GM23248 (cell line): ENCODE results near the gene PTPRT. TPM values are rescaled to one million over a fixed set of nuclear protein-coding genes. Genes with fewer than 3 reads are reported as not detected.

Experiments
- DNase-seq: peaks from one replicate; pipeline ENCODE4 v3.0.0-alpha.2; 2015
- H2AFZ ChIP-seq: fragments of 200-600 bp; sonication (generic); 2 replicates; pipeline ENCODE4 v1.6.1; 2016; ENCODE audit warnings: antibody characterized with exemption
- H3F3A ChIP-seq: fragments of 200-600 bp; sonication (generic); 2 replicates; pipeline ENCODE4 v1.6.1; 2016; ENCODE audit warnings: mild to moderate bottlenecking, antibody characterized with exemption, mixed run types; ENCODE audit not compliant: insufficient read depth
- H3K27ac ChIP-seq: fragments of 200-600 bp; sonication (generic); 2 replicates; pipeline ENCODE4 v1.5.1; 2016; ENCODE audit warnings: mild to moderate bottlenecking
- H3K27me3 ChIP-seq: fragments of 200-600 bp; sonication (generic); replicated peaks from 2 replicates; pipeline ENCODE4 v1.6.1; 2016; ENCODE audit warnings: mild to moderate bottlenecking; ENCODE audit not compliant: insufficient read depth
- H3K36me3 ChIP-seq: fragments of 200-600 bp; sonication (generic); 2 replicates; pipeline ENCODE4 v1.6.1; 2016; ENCODE audit warnings: low read depth, mild to moderate bottlenecking
- H3K4me1 ChIP-seq: fragments of 200-600 bp; sonication (generic); 2 replicates; pipeline ENCODE4 v1.6.1; 2016; ENCODE audit warnings: mild to moderate bottlenecking; ENCODE audit not compliant: insufficient read depth
- H3K4me2 ChIP-seq: fragments of 200-600 bp; sonication (generic); one replicate; pipeline ENCODE4 v1.6.1; 2016; ENCODE audit warnings: mild to moderate bottlenecking; ENCODE audit not compliant: unreplicated experiment
- H3K4me3 ChIP-seq: fragments of 200-600 bp; sonication (generic); 2 replicates; pipeline ENCODE4 v1.5.1; 2016; ENCODE audit warnings: mild to moderate bottlenecking
- H3K79me2 ChIP-seq: fragments of 200-600 bp; sonication (generic); 2 replicates; pipeline ENCODE4 v1.6.1; 2016; ENCODE audit warnings: mild to moderate bottlenecking; ENCODE audit not compliant: insufficient read depth
- H3K9ac ChIP-seq: fragments of 200-600 bp; sonication (generic); 2 replicates; pipeline ENCODE4 v1.6.1; 2016; ENCODE audit warnings: mild to moderate bottlenecking
- H3K9me2 ChIP-seq: fragments of 200-600 bp; sonication (generic); 2 replicates; pipeline ENCODE4 v1.6.1; 2016; ENCODE audit warnings: mixed run types, mild to moderate bottlenecking, moderate library complexity; ENCODE audit not compliant: insufficient read depth
- H3K9me3 ChIP-seq: fragments of 200-600 bp; sonication (generic); one replicate; pipeline ENCODE4 v1.6.1; 2017; ENCODE audit warnings: low read depth
- H4K20me1 ChIP-seq: fragments of 200-600 bp; sonication (generic); 2 replicates; pipeline ENCODE4 v1.6.0; 2016; ENCODE audit not compliant: insufficient read depth
- EZH2 ChIP-seq: fragments of 200-600 bp; sonication (generic); IDR thresholded peaks from 2 replicates; pipeline ENCODE4 v1.6.1; 2018; ENCODE audit warnings: antibody characterized with exemption, mild to moderate bottlenecking; ENCODE audit not compliant: insufficient read depth, poor library complexity, severe bottlenecking
- EZH2phosphoT487 ChIP-seq: fragments of 200-600 bp; sonication (generic); IDR thresholded peaks from 2 replicates; pipeline ENCODE4 v1.6.1; 2018; ENCODE audit warnings: antibody characterized with exemption, moderate library complexity, mild to moderate bottlenecking, low read depth; ENCODE audit not compliant: insufficient read depth
- whole genome bisulfite sequencing, 2 experiments: methylation state at CpG; one replicate each; pipeline ENCODE4 v1.1.6; 2015 to 2017; ENCODE audit warnings: low lambda C conversion rate in 2 of 2, low coverage in 1 of 2; ENCODE audit errors: missing lambda C conversion rate in 2 of 2; 5-methylcytosine and 5-hydroxymethylcytosine counted together
- in situ Hi-C: fragments of 300-500 bp; cut with MboI; formaldehyde crosslinking; loops from 2 replicates; pipeline ENCODE4 v1.15.0; 2020
- polyA plus RNA-seq: library from polyadenylated mRNA; unstranded; fragments of >200 nt; fragmentation: Nextera tagmentation; extraction: Ambion mirVana; gene quantifications from 2 replicates; pipeline ENCODE4 v1.2.1, GENCODE V29; 2016
- total RNA-seq: library from RNA; depleted of rRNA; stranded (reverse); fragments of >200 nt; shearing (Covaris generic); gene quantifications from 2 replicates; pipeline ENCODE4 v1.2.3, GENCODE V29; 2014

Gene PTPRT
- total and polyA plus RNA-seq, 2 experiments from 2014 or later: not detected

GRCh38 chr20:42945234-42945994 is 244.3 kb downstream of the PTPRT start:
- Histone ChIP-seq H3K4me3 (no peak overlapping the region), H3K4me2 (no peak overlapping the region), H3K79me2 (no peaks in the 10 kb centered on the region), H3K27me3 (no peaks in the 10 kb centered on the region), H3F3A (no peaks in the 10 kb centered on the region), H2AFZ (no peak overlapping the region), H4K20me1 (no peaks in the 10 kb centered on the region), H3K36me3 (no peaks in the 10 kb centered on the region), H3K9me3 (no peaks in the 10 kb centered on the region), H3K9ac (no peak overlapping the region), H3K4me1 (no peaks in the 10 kb centered on the region), H3K9me2 (no peaks in the 10 kb centered on the region), H3K27ac (no peak overlapping the region)
- in situ Hi-C loops: no loop called here
- TF ChIP-seq EZH2 (no peak), EZH2phosphoT487 (no peak)
- WGBS, 2 experiments: 18 to 20% methylated on average over 10 of the region's 10 CpGs
- DNase-seq: no peak

GRCh38 chr20:42941629-42942028 is 248.1 kb downstream of the PTPRT start:
- no peak overlapping the region for H3K27ac ChIP-seq
- 21 to 25% methylated on average over 2 of the region's 2 CpGs for WGBS, 2 experiments
- no peaks in the 10 kb centered on the region for H3K36me3 ChIP-seq
- no peak overlapping the region for H3K9ac ChIP-seq
- no peaks in the 10 kb centered on the region for H3K27me3 ChIP-seq
- in situ Hi-C loops: no loop called here
- H2AFZ ChIP-seq: no peak overlapping the region
- TF ChIP-seq EZH2phosphoT487 (no peak), EZH2 (no peak)
- no peak overlapping the region for H3K4me2 ChIP-seq
- no peaks in the 10 kb centered on the region for H3F3A ChIP-seq
- H3K9me2 ChIP-seq: no peaks in the 10 kb centered on the region
- no peaks in the 10 kb centered on the region for H3K79me2 ChIP-seq
- H3K9me3 ChIP-seq: no peaks in the 10 kb centered on the region
- DNase-seq: no peak
- no peaks in the 10 kb centered on the region for H4K20me1 ChIP-seq
- no peak overlapping the region for H3K4me3 ChIP-seq
- no peaks in the 10 kb centered on the region for H3K4me1 ChIP-seq

DNA sequence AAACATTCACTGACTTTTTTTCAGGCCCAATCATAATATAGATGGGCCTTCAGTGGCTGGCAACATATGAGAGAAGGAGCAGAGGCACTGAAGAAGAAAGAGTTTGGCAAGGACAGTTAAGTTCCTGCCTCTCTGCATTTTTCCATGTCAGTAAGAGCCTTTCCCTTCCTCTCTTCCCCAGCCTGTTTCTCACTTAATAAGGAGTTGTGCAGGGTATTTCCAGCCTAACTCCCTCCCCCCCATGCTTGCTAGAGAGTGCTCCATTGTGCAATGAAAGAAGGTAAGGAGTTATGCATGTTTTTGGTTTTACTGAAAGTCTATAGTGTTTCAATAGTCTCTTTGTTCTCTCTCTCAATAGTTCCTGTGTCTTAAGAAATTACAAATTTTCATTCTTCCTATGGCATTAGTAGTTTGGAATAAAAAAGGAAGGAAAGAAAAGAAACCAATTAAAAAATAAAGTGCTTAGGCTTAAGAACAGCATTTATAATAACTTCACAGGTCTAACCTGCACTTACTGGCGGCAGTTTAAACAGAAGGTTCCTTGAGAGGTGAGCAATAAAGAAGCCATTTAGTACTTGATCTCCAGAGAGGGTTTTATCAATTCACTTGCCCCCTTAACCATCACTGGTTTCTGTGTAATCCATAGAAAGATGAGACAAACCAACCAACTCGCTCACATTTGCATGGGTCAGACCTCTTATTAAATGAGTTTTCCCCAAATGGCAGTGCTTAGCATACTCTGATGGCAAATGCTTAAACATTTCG is 251.1 kb downstream of the PTPRT start:
- Histone ChIP-seq H3K79me2 (no peaks in the 10 kb centered on the region), H3K4me3 (no peak overlapping the region), H3K27ac (no peak overlapping the region), H3K9me2 (no peaks in the 10 kb centered on the region), H3F3A (no peaks in the 10 kb centered on the region), H3K9me3 (no peaks in the 10 kb centered on the region), H3K4me2 (no peak overlapping the region), H3K4me1 (no peaks in the 10 kb centered on the region), H3K9ac (no peak overlapping the region), H2AFZ (no peak overlapping the region), H3K27me3 (no peaks in the 10 kb centered on the region), H4K20me1 (no peaks in the 10 kb centered on the region), H3K36me3 (no peaks in the 10 kb centered on the region)
- WGBS, 2 experiments: 15 to 18% methylated on average over 3 of the region's 3 CpGs
- TF ChIP-seq EZH2 (no peak), EZH2phosphoT487 (no peak)
- in situ Hi-C loops: no loop called here
- DNase-seq: no peak

GRCh38 chr20:42936482-42936881 is 253.2 kb downstream of the PTPRT start:
- Histone ChIP-seq H3K27ac (no peak overlapping the region), H4K20me1 (no peaks in the 10 kb centered on the region), H3K9me3 (no peaks in the 10 kb centered on the region), H3K4me3 (no peak overlapping the region), H3K4me2 (no peak overlapping the region), H3K9me2 (no peaks in the 10 kb centered on the region), H3K9ac (no peak overlapping the region), H2AFZ (no peak overlapping the region), H3K27me3 (no peaks in the 10 kb centered on the region), H3K79me2 (no peaks in the 10 kb centered on the region), H3F3A (no peaks in the 10 kb centered on the region), H3K36me3 (no peaks in the 10 kb centered on the region), H3K4me1 (no peaks in the 10 kb centered on the region)
- in situ Hi-C loops: no loop called here
- no peak for TF ChIP-seq EZH2
- no peak for TF ChIP-seq EZH2phosphoT487
- no peak for DNase-seq
- WGBS, 2 experiments: 35 to 41% methylated on average over 3 of the region's 3 CpGs
